ENCODE data around the gene THOC6. TPM values are rescaled to one million over a fixed set of nuclear protein-coding genes. Genes with fewer than 3 reads are reported as not detected.

THOC6 gene
- total and polyA plus RNA-seq, 3 experiments from 2014 or later: 46.2 to 59.4 (median 56.8) TPM

GRCh38 chr16:3007957-3008689 is 15.7 kb upstream of the THOC6 start:
- ChIA-PET POLR2A (interaction anchor here (1.1 kb wide), 1 partner anchor 12 kb away, joined by 4 read pairs; the partner anchor contains the start of gene TNFRSF12A), CTCF (interaction anchor here (1.0 to 14.4 kb wide), 6 partner anchors 9 to 163 kb away, joined by 3 to 289 read pairs (median 4); partner anchors contain the start of genes HCFC1R1, THOC6, TNFRSF12A and ZNF213)
- Histone ChIP-seq H3K9me3 (ENCODE audit: low read length) (no peaks in the 10 kb centered on the region), H3K4me1 (ENCODE audit: insufficient read depth, low read length) (peaks cover 22% of the 10 kb centered on the region), H3K36me3 (ENCODE audit: insufficient read depth, low read length) (no peaks in the 10 kb centered on the region), H3K4me3 (ENCODE audit: low read length) (peak overlapping the region; percentile 32), H3K27me3 (ENCODE audit: insufficient read depth, low read length, poor library complexity, severe bottlenecking) (peaks cover 3% of the 10 kb centered on the region), H3K27ac (ENCODE audit: low read depth, low read length) (peak overlapping the region; percentile 60)
- Mint-ChIP-seq H3K4me3 (peak overlapping the region; percentile 69 to 85 (median 72)), H3K27ac (peak overlapping the region in 4 of 8 donors; percentile 43 to 63 (median 46)), H3K9me3 (no peaks in the 10 kb centered on the region), H3K4me1 (peaks cover 24 to 42% (median 28%) of the 10 kb centered on the region in 3 donors), H3K27me3 (peaks cover 5 to 14% of the 10 kb centered on the region in 2 donors), H3K36me3 (no peaks in the 10 kb centered on the region)
- peak in 2 of 5 donors; percentile 24 to 27 for DNase-seq

- Histone ChIP-seq H3K9me3 (ENCODE audit: low read length) (no peaks in the 10 kb centered on the region), H3K36me3 (ENCODE audit: insufficient read depth, low read length) (no peaks in the 10 kb centered on the region), H3K4me3 (ENCODE audit: low read length) (peak overlapping the region; percentile 32), H3K4me1 (ENCODE audit: insufficient read depth, low read length) (peaks cover 22% of the 10 kb centered on the region), H3K27me3 (ENCODE audit: insufficient read depth, low read length, poor library complexity, severe bottlenecking) (peaks cover 3% of the 10 kb centered on the region), H3K27ac (ENCODE audit: low read depth, low read length) (peak overlapping the region; percentile 60)
- no peaks in the 10 kb centered on the region for H3K36me3 Mint-ChIP-seq
- ChIA-PET CTCF (interaction anchor here (1.7 to 14.4 kb wide), 3 partner anchors 18 to 126 kb away, joined by 4 to 289 read pairs (median 7); partner anchors contain the start of genes HCFC1R1, THOC6, TNFRSF12A and ZNF213), POLR2A (interaction anchor here (0.6 kb wide), 1 partner anchor 23 kb away, joined by 3 read pairs; no protein-coding TSS in a partner anchor)
- DNase-seq: no peak
- H3K27ac Mint-ChIP-seq: peak overlapping the region in 2 of 8 donors; percentile 44 to 83
- H3K9me3 Mint-ChIP-seq: no peaks in the 10 kb centered on the region
- peaks cover 5 to 14% of the 10 kb centered on the region in 2 donors for H3K27me3 Mint-ChIP-seq
- peak overlapping the region in 2 of 7 donors; percentile 45 to 69 for H3K4me3 Mint-ChIP-seq
- H3K4me1 Mint-ChIP-seq: peaks cover 24 to 41% (median 28%) of the 10 kb centered on the region in 3 donors
Measured at GRCh38 chr16:3008690-3009037, 15.2 kb upstream of the THOC6 start.

- peaks cover 24 to 36% (median 24%) of the 10 kb centered on the region in 3 donors for H3K4me1 Mint-ChIP-seq
- ChIA-PET POLR2A (interaction anchor here (0.6 kb wide), 1 partner anchor 18 kb away, joined by 7 read pairs; no protein-coding TSS in a partner anchor), CTCF (interaction anchor here (0.6 to 14.4 kb wide), 2 partner anchors 17 to 137 kb away, joined by 3 to 289 read pairs; partner anchors contain the start of genes HCFC1R1, THOC6 and TNFRSF12A)
Measured at GRCh38 chr16:3009568-3010390, 14.1 kb upstream of the THOC6 start.

GRCh38 chr16:3010510-3010909 is 13.3 kb upstream of the THOC6 start:
- H3K36me3 ChIP-seq (ENCODE audit: insufficient read depth, low read length): no peaks in the 10 kb centered on the region
- peaks cover 3% of the 10 kb centered on the region for H3K27me3 ChIP-seq (ENCODE audit: insufficient read depth, low read length, poor library complexity, severe bottlenecking)
- peaks cover 23 to 34% (median 24%) of the 10 kb centered on the region in 3 donors for H3K4me1 Mint-ChIP-seq
- ChIA-PET POLR2A (interaction anchor here (0.6 kb wide), 2 partner anchors 17 to 189 kb away, joined by 4 to 7 read pairs; no protein-coding TSS in a partner anchor), CTCF (interaction anchor here (0.6 to 14.4 kb wide), 3 partner anchors 16 to 137 kb away, joined by 3 to 289 read pairs (median 3); partner anchors contain the start of genes HCFC1R1, THOC6 and TNFRSF12A)
- H3K4me1 ChIP-seq (ENCODE audit: insufficient read depth, low read length): peaks cover 22% of the 10 kb centered on the region
- no peak overlapping the region for H3K27ac ChIP-seq (ENCODE audit: low read depth, low read length)
- H3K4me3 Mint-ChIP-seq: no peak overlapping the region
- DNase-seq: no peak
- no peaks in the 10 kb centered on the region for H3K36me3 Mint-ChIP-seq
- H3K9me3 ChIP-seq (ENCODE audit: low read length): no peaks in the 10 kb centered on the region
- H3K9me3 Mint-ChIP-seq: no peaks in the 10 kb centered on the region
- no peak overlapping the region for H3K4me3 ChIP-seq (ENCODE audit: low read length)
- no peak overlapping the region for H3K27ac Mint-ChIP-seq
- H3K27me3 Mint-ChIP-seq: peaks cover 0 to 18% of the 10 kb centered on the region in 2 donors

More at GRCh38 chr16:3009568-3010390, 14.1 kb upstream of the THOC6 start:
- H3K36me3 ChIP-seq (ENCODE audit: insufficient read depth, low read length): no peaks in the 10 kb centered on the region
- Mint-ChIP-seq H3K27ac (no peak overlapping the region), H3K9me3 (no peaks in the 10 kb centered on the region), H3K36me3 (no peaks in the 10 kb centered on the region), H3K27me3 (peaks cover 4 to 18% of the 10 kb centered on the region in 2 donors), H3K4me3 (no peak overlapping the region)
- peaks cover 22% of the 10 kb centered on the region for H3K4me1 ChIP-seq (ENCODE audit: insufficient read depth, low read length)
- no peak overlapping the region for H3K27ac ChIP-seq (ENCODE audit: low read depth, low read length)
- H3K9me3 ChIP-seq (ENCODE audit: low read length): no peaks in the 10 kb centered on the region
- H3K4me3 ChIP-seq (ENCODE audit: low read length): no peak overlapping the region
- no peak for DNase-seq
- peaks cover 3% of the 10 kb centered on the region for H3K27me3 ChIP-seq (ENCODE audit: insufficient read depth, low read length, poor library complexity, severe bottlenecking)

- ChIA-PET POLR2A (no interaction called here), CTCF (interaction anchor here (0.8 to 14.4 kb wide), 3 partner anchors 8 to 46 kb away, joined by 3 to 289 read pairs (median 4); partner anchors contain the start of genes HCFC1R1, THOC6 and TNFRSF12A)
- Mint-ChIP-seq H3K4me1 (peaks cover 17 to 25% (median 17%) of the 10 kb centered on the region in 3 donors), H3K4me3 (peak overlapping the region in 1 of 7 donors; percentile 4), H3K27ac (no peak overlapping the region), H3K36me3 (no peaks in the 10 kb centered on the region), H3K27me3 (peaks cover 0 to 16% of the 10 kb centered on the region in 2 donors), H3K9me3 (no peaks in the 10 kb centered on the region)
- DNase-seq: no peak
- Histone ChIP-seq H3K4me1 (ENCODE audit: insufficient read depth, low read length) (peaks cover 20% of the 10 kb centered on the region), H3K4me3 (ENCODE audit: low read length) (no peak overlapping the region), H3K27ac (ENCODE audit: low read depth, low read length) (no peak overlapping the region), H3K9me3 (ENCODE audit: low read length) (no peaks in the 10 kb centered on the region), H3K36me3 (ENCODE audit: insufficient read depth, low read length) (no peaks in the 10 kb centered on the region), H3K27me3 (ENCODE audit: insufficient read depth, low read length, poor library complexity, severe bottlenecking) (peaks cover 3% of the 10 kb centered on the region)
Measured at GRCh38 chr16:3012246-3012645, 11.6 kb upstream of the THOC6 start.

- DNase-seq: no peak
- H3K27me3 ChIP-seq (ENCODE audit: insufficient read depth, low read length, poor library complexity, severe bottlenecking): peaks cover 3% of the 10 kb centered on the region
- Mint-ChIP-seq H3K9me3 (no peaks in the 10 kb centered on the region), H3K4me3 (peak within 1 kb of the TSS in 1 of 7 donors; percentile 4), H3K27me3 (peaks cover 0 to 16% of the 10 kb centered on the region in 2 donors), H3K36me3 (no peaks in the 10 kb centered on the region), H3K27ac (no peak within 1 kb of the TSS), H3K4me1 (peaks cover 10 to 19% (median 10%) of the 10 kb centered on the region in 3 donors)
- no peaks in the 10 kb centered on the region for H3K9me3 ChIP-seq (ENCODE audit: low read length)
- peaks cover 13% of the 10 kb centered on the region for H3K4me1 ChIP-seq (ENCODE audit: insufficient read depth, low read length)
- no peak within 1 kb of the TSS for H3K27ac ChIP-seq (ENCODE audit: low read depth, low read length)
- no peak within 1 kb of the TSS for H3K4me3 ChIP-seq (ENCODE audit: low read length)
- H3K36me3 ChIP-seq (ENCODE audit: insufficient read depth, low read length): no peaks in the 10 kb centered on the region
- ChIA-PET CTCF (interaction anchor here (0.8 to 14.4 kb wide), 2 partner anchors 14 to 46 kb away, joined by 3 to 289 read pairs; partner anchors contain the start of genes HCFC1R1, THOC6 and TNFRSF12A), POLR2A (no interaction called here)
Measured at GRCh38 chr16:3012828-3013420, 10.9 kb upstream of the THOC6 start, which contains the start of gene CLDN9. Gene CLDN9, plus strand, starts transcription at chr16:3012923. Its CDS starts 440 bp downstream, at chr16:3013363.

- ChIA-PET CTCF (interaction anchor here (1.2 to 14.4 kb wide), 4 partner anchors 10 to 18 kb away, joined by 3 to 289 read pairs (median 4); partner anchors contain the start of genes HCFC1R1, THOC6 and TNFRSF12A), POLR2A (no interaction called here)
- Histone ChIP-seq H3K4me3 (ENCODE audit: low read length) (no peak overlapping the region), H3K27ac (ENCODE audit: low read depth, low read length) (no peak overlapping the region), H3K4me1 (ENCODE audit: insufficient read depth, low read length) (peaks cover 13% of the 10 kb centered on the region), H3K9me3 (ENCODE audit: low read length) (no peaks in the 10 kb centered on the region), H3K36me3 (ENCODE audit: insufficient read depth, low read length) (no peaks in the 10 kb centered on the region), H3K27me3 (ENCODE audit: insufficient read depth, low read length, poor library complexity, severe bottlenecking) (peaks cover 3% of the 10 kb centered on the region)
- no peaks in the 10 kb centered on the region for H3K36me3 Mint-ChIP-seq
- no peak overlapping the region for H3K27ac Mint-ChIP-seq
- peaks cover 4 to 19% (median 4%) of the 10 kb centered on the region in 3 donors for H3K4me1 Mint-ChIP-seq
- H3K27me3 Mint-ChIP-seq: peaks cover 0 to 16% of the 10 kb centered on the region in 2 donors
- no peak overlapping the region for H3K4me3 Mint-ChIP-seq
- H3K9me3 Mint-ChIP-seq: no peaks in the 10 kb centered on the region
- DNase-seq: no peak
Measured at GRCh38 chr16:3013491-3013951, 10.3 kb upstream of the THOC6 start.

All from CD8-positive, alpha-beta memory T cell (primary cell).